ENCODE data around the gene NEU1.

DNA sequence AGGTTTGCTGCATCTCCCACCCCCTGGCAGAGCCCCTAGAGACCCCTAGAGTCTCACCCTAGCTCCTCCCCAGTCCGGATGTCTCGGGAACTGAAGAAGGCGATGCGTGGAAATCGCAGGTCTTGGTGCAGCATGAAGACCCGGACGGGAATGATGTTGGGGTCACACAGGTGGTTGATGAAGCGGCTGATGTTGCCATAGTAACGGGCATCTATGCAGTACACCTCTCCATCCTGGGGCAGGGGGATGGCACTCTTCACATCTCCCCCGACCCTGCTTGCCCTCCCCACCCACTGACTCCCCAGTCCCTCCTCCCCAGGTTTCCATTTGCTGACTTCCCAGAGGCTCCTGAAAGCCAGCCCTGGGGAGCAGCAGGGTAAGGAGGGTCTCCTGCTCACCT, 18.0 kb upstream of the NEU1 start:
- TF ChIP-seq CTCF (IDR thresholded peaks at IDR 0.05; ENCODE audit: insufficient read depth, low read length) = no peak
- no peak for TF ChIP-seq POLR2AphosphoS5 (IDR thresholded peaks at IDR 0.05; ENCODE audit: low read depth)
- TF ChIP-seq GABPA (IDR thresholded peaks at IDR 0.05; ENCODE audit: low read depth) = no peak

Measured in HL-60 (cell line).